Fibroblast of lung (primary cell): ENCODE data around the gene TBX4.

ENCODE experiments used
- CTCF ChIP-seq, 2 donors: IDR thresholded peaks in 1 of 2; conservative IDR thresholded peaks in 1 of 2; 1 replicate in 1 of 2; 2 replicates in 1 of 2; pipeline ENCODE4 v1.5.1; 2011 to 2012; ENCODE audit warnings: low read length in 2 of 2, control low read depth in 1 of 2, inconsistent platforms in 1 of 2, low read depth in 1 of 2, mild to moderate bottlenecking in 1 of 2
- EZH2 ChIP-seq: IDR thresholded peaks from 2 replicates; pipeline ENCODE4 v1.5.1; 2012; ENCODE audit warnings: low read length, control low read depth, mild to moderate bottlenecking; ENCODE audit errors: missing control alignments

- TF ChIP-seq CTCF (conservative IDR thresholded peaks at IDR 0.05 in 1 of 2, IDR thresholded peaks at IDR 0.05 in 1 of 2; ENCODE audit: low read depth in 1 of 2, low read length in 2 of 2) (no peak), EZH2 (no peak)
Measured at GRCh38 chr17:61487989-61488595, 35.9 kb downstream of the TBX4 start.
